SK-N-SH treated with all-trans-retinoic acid at 6 μM for 48 hours (cell line): Measurements from ENCODE around the gene SIL1.

ENCODE experiments used
- ATAC-seq: fragments of 200-7000 bp; cut with Tn5 transposase; 3 replicates; pipeline ENCODE4 v1.9.1; 2020; ENCODE audit warnings: mild to moderate bottlenecking, moderate library complexity
- ARNTL ChIP-seq: fragments of 450-650 bp; formaldehyde crosslinking; IDR thresholded peaks from 2 replicates; pipeline ENCODE4 v1.5.0; 2020; ENCODE audit warnings: low read depth, mild to moderate bottlenecking, moderate library complexity, borderline replicate concordance
- BACH2 ChIP-seq: fragments of 250-450 bp; sonication (Bioruptor Pico); IDR thresholded peaks from 2 replicates; pipeline ENCODE4 v1.9.0; 2021; ENCODE audit warnings: mild to moderate bottlenecking, borderline replicate concordance
- CREB5 ChIP-seq: fragments of 250-450 bp; sonication (Bioruptor Pico); IDR thresholded peaks from 2 replicates; pipeline ENCODE4 v1.5.1; 2020; ENCODE audit warnings: low read depth, mild to moderate bottlenecking, moderate library complexity
- CSDC2 ChIP-seq: fragments of 250-450 bp; sonication (Bioruptor Pico); IDR thresholded peaks from 2 replicates; pipeline ENCODE4 v1.5.0; 2020; ENCODE audit warnings: mild to moderate bottlenecking, moderate library complexity
- CSRNP3 ChIP-seq: fragments of 250-450 bp; sonication (Bioruptor Pico); IDR thresholded peaks from 2 replicates; pipeline ENCODE4 v1.5.1; 2021; ENCODE audit warnings: mild to moderate bottlenecking, moderate library complexity
- ESRRG ChIP-seq: fragments of 250-450 bp; sonication (Bioruptor Pico); IDR thresholded peaks from 2 replicates; pipeline ENCODE4 v1.6.1; 2021; ENCODE audit warnings: mild to moderate bottlenecking
- GLIS3 ChIP-seq: fragments of 250-450 bp; sonication (Bioruptor Pico); IDR thresholded peaks from 2 replicates; pipeline ENCODE4 v1.5.0; 2020; ENCODE audit warnings: mild to moderate bottlenecking, moderate library complexity
- ISL1 ChIP-seq: fragments of 250-450 bp; sonication (Bioruptor Pico); IDR thresholded peaks from 2 replicates; pipeline ENCODE4 v2.1.2; 2022; ENCODE audit warnings: mild to moderate bottlenecking, moderate library complexity
- OSR1 ChIP-seq: fragments of 250-450 bp; sonication (Bioruptor Pico); IDR thresholded peaks from 2 replicates; pipeline ENCODE4 v1.8.0; 2022; ENCODE audit warnings: moderate library complexity, mild to moderate bottlenecking, inconsistent platforms
- PATZ1 ChIP-seq: fragments of 250-450 bp; sonication (Bioruptor Pico); IDR thresholded peaks from 2 replicates; pipeline ENCODE4 v1.8.0; 2020; ENCODE audit warnings: mild to moderate bottlenecking, moderate library complexity, borderline replicate concordance
- POU6F1 ChIP-seq: fragments of 250-450 bp; sonication (Bioruptor Pico); IDR thresholded peaks from 2 replicates; pipeline ENCODE4 v1.8.0; 2021; ENCODE audit warnings: low read depth, mild to moderate bottlenecking, moderate library complexity, borderline replicate concordance
- PPARA ChIP-seq: fragments of 250-450 bp; sonication (Bioruptor Pico); IDR thresholded peaks from 2 replicates; pipeline ENCODE4 v1.5.0; 2020; ENCODE audit warnings: mild to moderate bottlenecking, borderline replicate concordance
- RARB ChIP-seq: fragments of 250-450 bp; sonication (Bioruptor Pico); IDR thresholded peaks from 2 replicates; pipeline ENCODE4 v1.8.0; 2021; ENCODE audit warnings: mild to moderate bottlenecking, moderate library complexity
- SNAI2 ChIP-seq: fragments of 250-450 bp; sonication (Bioruptor Pico); IDR thresholded peaks from 2 replicates; pipeline ENCODE4 v1.5.0; 2020; ENCODE audit warnings: mild to moderate bottlenecking, moderate library complexity
- TCF4 ChIP-seq: fragments of 250-450 bp; sonication (Bioruptor Pico); IDR thresholded peaks from 2 replicates; pipeline ENCODE4 v1.8.0; 2021; ENCODE audit warnings: mild to moderate bottlenecking, moderate library complexity, borderline replicate concordance
- TOX ChIP-seq: fragments of 250-450 bp; sonication (Bioruptor Pico); IDR thresholded peaks from 2 replicates; pipeline ENCODE4 v1.8.0; 2021; ENCODE audit warnings: mild to moderate bottlenecking, moderate library complexity, borderline replicate concordance
- TSHZ2 ChIP-seq: fragments of 250-450 bp; sonication (Bioruptor Pico); IDR thresholded peaks from 2 replicates; pipeline ENCODE4 v1.5.0; 2020; ENCODE audit warnings: mild to moderate bottlenecking, moderate library complexity
- ZC3H10 ChIP-seq: fragments of 250-450 bp; sonication (Bioruptor Pico); IDR thresholded peaks from 2 replicates; pipeline ENCODE4 v1.5.1; 2021; ENCODE audit warnings: mild to moderate bottlenecking, moderate library complexity
- ZFP3 ChIP-seq: fragments of 250-450 bp; sonication (Bioruptor Pico); IDR thresholded peaks from 2 replicates; pipeline ENCODE4 v1.5.0; 2020; ENCODE audit warnings: mild to moderate bottlenecking, moderate library complexity
- ZFP30 ChIP-seq: fragments of 450-650 bp; formaldehyde crosslinking; IDR thresholded peaks from 2 replicates; pipeline ENCODE4 v1.5.0; 2022; ENCODE audit warnings: mild to moderate bottlenecking, moderate library complexity
- ZNF565 ChIP-seq: fragments of 450-650 bp; formaldehyde crosslinking; conservative IDR thresholded peaks from 2 replicates; pipeline ENCODE4 v1.5.0; 2020; ENCODE audit warnings: low read depth, mild to moderate bottlenecking, moderate library complexity
- ZNF8 ChIP-seq: fragments of 450-650 bp; formaldehyde crosslinking; IDR thresholded peaks from 2 replicates; pipeline ENCODE4 v1.5.0; 2020; ENCODE audit warnings: mild to moderate bottlenecking, moderate library complexity

The SIL1 gene

GRCh38 chr5:139186261-139186660, 11.9 kb downstream of the SIL1 start:
- no peak for ATAC-seq
- TF ChIP-seq POU6F1 (CRISPR knock-in tag), result no peak
- TF ChIP-seq CREB5, result no peak
- TF ChIP-seq TSHZ2 (CRISPR knock-in tag), result no peak
- TF ChIP-seq CSDC2 (CRISPR knock-in tag), result no peak
- TF ChIP-seq ARNTL (CRISPR knock-in tag), result no peak
- no peak for TF ChIP-seq ZNF8 (CRISPR knock-in tag)
- TF ChIP-seq PPARA (CRISPR knock-in tag), result no peak
- no peak for TF ChIP-seq TCF4 (CRISPR knock-in tag)
- TF ChIP-seq TOX (CRISPR knock-in tag), result no peak
- no peak for TF ChIP-seq ZFP3 (CRISPR knock-in tag)
- TF ChIP-seq CSRNP3 (CRISPR knock-in tag), result no peak
- TF ChIP-seq ZNF565 (CRISPR knock-in tag), result no peak
- TF ChIP-seq GLIS3, result no peak
- no peak for TF ChIP-seq BACH2
- no peak for TF ChIP-seq PATZ1 (CRISPR knock-in tag)
- TF ChIP-seq, all 23 proteins: peak for 0

GRCh38 chr5:139185589-139185988, 12.6 kb downstream of the SIL1 start:
- TF ChIP-seq CSRNP3 (CRISPR knock-in tag), result no peak
- TF ChIP-seq TCF4 (CRISPR knock-in tag), result no peak
- TF ChIP-seq ESRRG (CRISPR knock-in tag), result no peak
- no peak for TF ChIP-seq ZC3H10 (CRISPR knock-in tag)
- no peak for TF ChIP-seq ISL1 (CRISPR knock-in tag)
- TF ChIP-seq OSR1 (CRISPR knock-in tag), result no peak
- no peak for TF ChIP-seq SNAI2 (CRISPR knock-in tag)
- no peak for TF ChIP-seq TSHZ2 (CRISPR knock-in tag)
- no peak for TF ChIP-seq ZFP30
- TF ChIP-seq RARB (CRISPR knock-in tag), result no peak
- TF ChIP-seq POU6F1 (CRISPR knock-in tag), result no peak
- no peak for TF ChIP-seq BACH2
- no peak for TF ChIP-seq ZFP3 (CRISPR knock-in tag)
- no peak for TF ChIP-seq ARNTL (CRISPR knock-in tag)
- no peak for ATAC-seq
